SK-N-SH (cell line): ENCODE measurements around the gene FHOD3. TPM values are rescaled to one million over a fixed set of nuclear protein-coding genes. Genes with fewer than 3 reads are reported as not detected.

Source experiments
- ELF1 ChIP-seq: IDR thresholded peaks from 2 replicates; pipeline ENCODE4 v1.4.0; 2012
- FOSL2 ChIP-seq: IDR thresholded peaks from 2 replicates; pipeline ENCODE4 v1.4.0; 2012; ENCODE audit warnings: low read depth, mild to moderate bottlenecking, moderate library complexity, borderline replicate concordance
- GABPA ChIP-seq: IDR thresholded peaks from 2 replicates; pipeline ENCODE4 v1.4.0; 2012; ENCODE audit warnings: low read depth, mild to moderate bottlenecking
- GATA2 ChIP-seq: sonication (generic); formaldehyde crosslinking; IDR thresholded peaks from 2 replicates; pipeline ENCODE4 v1.5.0; 2020; ENCODE audit warnings: mild to moderate bottlenecking, missing genetic modification reagents
- MAX ChIP-seq: IDR thresholded peaks from 2 replicates; pipeline ENCODE4 v1.4.0; 2012; ENCODE audit warnings: low read depth
- MXI1 ChIP-seq: IDR thresholded peaks from 2 replicates; pipeline ENCODE4 v1.6.1; 2012; ENCODE audit warnings: mild to moderate bottlenecking, low read depth, low read length, improper control_type of control experiment
- NFIC ChIP-seq: IDR thresholded peaks from 2 replicates; pipeline ENCODE4 v1.4.0; 2012; ENCODE audit warnings: borderline replicate concordance
- NRF1 ChIP-seq: IDR thresholded peaks from 2 replicates; pipeline ENCODE4 v1.6.1; 2012; ENCODE audit warnings: low read depth, mild to moderate bottlenecking, low read length
- POLR2AphosphoS5 ChIP-seq: IDR thresholded peaks from 2 replicates; pipeline ENCODE4 v1.6.1; 2012; ENCODE audit warnings: low read depth, low read length
- REST ChIP-seq: IDR thresholded peaks from 2 replicates; pipeline ENCODE4 v1.6.1; 2012; ENCODE audit warnings: mild to moderate bottlenecking, low read depth, low read length, moderate library complexity
- SIN3A ChIP-seq: IDR thresholded peaks from 2 replicates; pipeline ENCODE4 v1.6.1; 2012; ENCODE audit warnings: low read depth, mild to moderate bottlenecking, low read length, moderate library complexity, borderline replicate concordance
- TAF1 ChIP-seq: IDR thresholded peaks from 2 replicates; pipeline ENCODE4 v1.6.1; 2012; ENCODE audit warnings: low read depth, mild to moderate bottlenecking, low read length, moderate library complexity, borderline replicate concordance
- TCF12 ChIP-seq: IDR thresholded peaks from 2 replicates; pipeline ENCODE4 v1.4.0; 2012
- TEAD4 ChIP-seq: IDR thresholded peaks from 2 replicates; pipeline ENCODE4 v1.4.0; 2012; ENCODE audit warnings: mild to moderate bottlenecking, borderline replicate concordance; ENCODE audit not compliant: insufficient read depth
- YY1 ChIP-seq: IDR thresholded peaks from 2 replicates; pipeline ENCODE4 v1.4.0; 2012; ENCODE audit warnings: low read depth, mild to moderate bottlenecking
- polyA plus RNA-seq, 3 experiments: library from polyadenylated mRNA; depleted of rRNA; stranded (reverse); fragments of >200 nt; gene quantifications; 2 replicates each; pipeline ENCODE4 v1.2.3, GENCODE V29; 2012
- TF ChIP-seq, protein P1 (sequence below): IDR thresholded peaks from 2 replicates; pipeline ENCODE4 v1.4.0; 2012; ENCODE audit warnings: low read depth, borderline replicate concordance
- TF ChIP-seq, protein P2 (sequence below): fragments of 150-350 bp; IDR thresholded peaks from 2 replicates; pipeline ENCODE4 v1.6.1; 2016; ENCODE audit warnings: mild to moderate bottlenecking, low read depth, low read length
- TF ChIP-seq, protein P3 (sequence below): IDR thresholded peaks from 2 replicates; pipeline ENCODE4; 2012

Gene FHOD3
- polyA plus RNA-seq, 1 of the 3 experiments (the other 2 are of a cell fraction), result 10.9 TPM

DNA sequence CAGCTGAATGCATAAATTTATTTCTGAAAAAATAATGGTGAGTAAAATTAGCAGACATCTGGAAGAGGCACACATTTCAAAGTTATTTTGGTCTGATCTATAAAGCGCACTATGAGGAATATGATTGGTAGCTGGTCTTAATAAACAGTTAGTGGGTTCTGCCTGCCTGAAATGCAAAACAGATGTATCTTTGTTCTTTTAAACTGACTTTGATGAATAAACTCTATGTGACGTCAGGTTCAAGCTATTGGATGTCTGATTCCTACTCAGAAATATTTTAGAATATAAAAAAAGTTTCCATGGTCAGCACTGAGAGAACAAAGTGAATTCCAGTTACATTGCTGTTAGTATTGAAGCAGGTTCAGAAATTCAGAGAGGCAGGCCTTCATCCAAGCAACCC lies 394.9 kb downstream of the FHOD3 start (continued):
- TF ChIP-seq, protein P1, sequence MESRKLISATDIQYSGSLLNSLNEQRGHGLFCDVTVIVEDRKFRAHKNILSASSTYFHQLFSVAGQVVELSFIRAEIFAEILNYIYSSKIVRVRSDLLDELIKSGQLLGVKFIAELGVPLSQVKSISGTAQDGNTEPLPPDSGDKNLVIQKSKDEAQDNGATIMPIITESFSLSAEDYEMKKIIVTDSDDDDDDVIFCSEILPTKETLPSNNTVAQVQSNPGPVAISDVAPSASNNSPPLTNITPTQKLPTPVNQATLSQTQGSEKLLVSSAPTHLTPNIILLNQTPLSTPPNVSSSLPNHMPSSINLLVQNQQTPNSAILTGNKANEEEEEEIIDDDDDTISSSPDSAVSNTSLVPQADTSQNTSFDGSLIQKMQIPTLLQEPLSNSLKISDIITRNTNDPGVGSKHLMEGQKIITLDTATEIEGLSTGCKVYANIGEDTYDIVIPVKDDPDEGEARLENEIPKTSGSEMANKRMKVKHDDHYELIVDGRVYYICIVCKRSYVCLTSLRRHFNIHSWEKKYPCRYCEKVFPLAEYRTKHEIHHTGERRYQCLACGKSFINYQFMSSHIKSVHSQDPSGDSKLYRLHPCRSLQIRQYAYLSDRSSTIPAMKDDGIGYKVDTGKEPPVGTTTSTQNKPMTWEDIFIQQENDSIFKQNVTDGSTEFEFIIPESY, result no peak
- TF ChIP-seq MXI1, result no peak
- no peak for TF ChIP-seq REST
- TF ChIP-seq, protein P2, sequence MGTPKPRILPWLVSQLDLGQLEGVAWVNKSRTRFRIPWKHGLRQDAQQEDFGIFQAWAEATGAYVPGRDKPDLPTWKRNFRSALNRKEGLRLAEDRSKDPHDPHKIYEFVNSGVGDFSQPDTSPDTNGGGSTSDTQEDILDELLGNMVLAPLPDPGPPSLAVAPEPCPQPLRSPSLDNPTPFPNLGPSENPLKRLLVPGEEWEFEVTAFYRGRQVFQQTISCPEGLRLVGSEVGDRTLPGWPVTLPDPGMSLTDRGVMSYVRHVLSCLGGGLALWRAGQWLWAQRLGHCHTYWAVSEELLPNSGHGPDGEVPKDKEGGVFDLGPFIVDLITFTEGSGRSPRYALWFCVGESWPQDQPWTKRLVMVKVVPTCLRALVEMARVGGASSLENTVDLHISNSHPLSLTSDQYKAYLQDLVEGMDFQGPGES, result no peak
- TF ChIP-seq TAF1, result no peak
- TF ChIP-seq MAX, result no peak
- peak; percentile 67; the same call in 1 of the 2 replicates for TF ChIP-seq POLR2AphosphoS5
- TF ChIP-seq ELF1, result no peak
- TF ChIP-seq FOSL2, result peak; percentile 43
- no peak for TF ChIP-seq GATA2 (CRISPR knock-in tag)
- TF ChIP-seq NRF1, result no peak
- TF ChIP-seq NFIC, result no peak
- no peak for TF ChIP-seq SIN3A
- TF ChIP-seq, protein P3, sequence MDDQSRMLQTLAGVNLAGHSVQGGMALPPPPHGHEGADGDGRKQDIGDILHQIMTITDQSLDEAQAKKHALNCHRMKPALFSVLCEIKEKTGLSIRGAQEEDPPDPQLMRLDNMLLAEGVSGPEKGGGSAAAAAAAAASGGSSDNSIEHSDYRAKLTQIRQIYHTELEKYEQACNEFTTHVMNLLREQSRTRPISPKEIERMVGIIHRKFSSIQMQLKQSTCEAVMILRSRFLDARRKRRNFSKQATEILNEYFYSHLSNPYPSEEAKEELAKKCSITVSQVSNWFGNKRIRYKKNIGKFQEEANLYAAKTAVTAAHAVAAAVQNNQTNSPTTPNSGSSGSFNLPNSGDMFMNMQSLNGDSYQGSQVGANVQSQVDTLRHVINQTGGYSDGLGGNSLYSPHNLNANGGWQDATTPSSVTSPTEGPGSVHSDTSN, result peak; percentile 88
- no peak for TF ChIP-seq TEAD4
- no peak for TF ChIP-seq GABPA
- peak; percentile 95 for TF ChIP-seq TCF12
- TF ChIP-seq YY1, result no peak
- TF ChIP-seq, all 33 proteins: peak for 8
